H9 (cell line): ENCODE data around the gene ACSM2B. TPM values are rescaled to one million over a fixed set of nuclear protein-coding genes. Genes with fewer than 3 reads are reported as not detected.

Experiments used
- DNase-seq: peaks from one replicate; pipeline ENCODE4 v3.0.0-alpha.2; 2017
- H2AFZ ChIP-seq: one replicate; pipeline ENCODE4 v1.6.1; 2013; ENCODE audit warnings: mild to moderate bottlenecking, low read length, control low read depth, moderate library complexity
- H2AK5ac ChIP-seq: 2 replicates; pipeline ENCODE4 v1.6.1; 2013; ENCODE audit warnings: low read length, control low read depth, mixed read lengths; ENCODE audit not compliant: insufficient read length
- H2BK120ac ChIP-seq: one replicate; pipeline ENCODE4 v1.6.1; 2013; ENCODE audit warnings: low read depth, mild to moderate bottlenecking, low read length, control low read depth, inconsistent platforms; ENCODE audit not compliant: poor library complexity, severe bottlenecking
- H2BK12ac ChIP-seq: 2 replicates; pipeline ENCODE4 v1.6.1; 2013; ENCODE audit warnings: low read length, control low read depth, mixed read lengths, low read depth; ENCODE audit not compliant: insufficient read length
- H2BK15ac ChIP-seq: 2 replicates; pipeline ENCODE4 v1.6.1; 2013; ENCODE audit warnings: low read depth, low read length, control low read depth
- H2BK20ac ChIP-seq: one replicate; pipeline ENCODE4 v1.6.1; 2013; ENCODE audit warnings: low read depth, mild to moderate bottlenecking, low read length, control low read depth, inconsistent platforms; ENCODE audit not compliant: poor library complexity, severe bottlenecking
- H2BK5ac ChIP-seq: 2 replicates; pipeline ENCODE4 v1.6.1; 2013; ENCODE audit warnings: low read length, control low read depth, mixed read lengths; ENCODE audit not compliant: insufficient read length
- H3K14ac ChIP-seq: 2 replicates; pipeline ENCODE4 v1.6.1; 2013; ENCODE audit warnings: low read length, control low read depth; ENCODE audit not compliant: insufficient read depth
- H3K18ac ChIP-seq: 2 replicates; pipeline ENCODE4 v1.6.1; 2013; ENCODE audit warnings: low read depth, mild to moderate bottlenecking, mixed read lengths, low read length, control low read depth; ENCODE audit not compliant: insufficient read length
- H3K23ac ChIP-seq: 2 replicates; pipeline ENCODE4 v1.6.1; 2013; ENCODE audit warnings: low read length, control low read depth, mixed read lengths, low read depth; ENCODE audit not compliant: insufficient read length
- H3K23me2 ChIP-seq: 2 replicates; pipeline ENCODE4 v1.6.1; 2013; ENCODE audit warnings: low read depth, mild to moderate bottlenecking, mixed read lengths, low read length, control low read depth; ENCODE audit not compliant: insufficient read length, poor library complexity, severe bottlenecking
- H3K27ac ChIP-seq: 2 replicates; pipeline ENCODE4 v1.5.1; 2013; ENCODE audit warnings: low read length, control low read depth, mixed read lengths, low read depth; ENCODE audit not compliant: insufficient read length
- H3K27me3 ChIP-seq: 2 replicates; pipeline ENCODE4 v1.6.1; 2013; ENCODE audit warnings: low read length, control low read depth, inconsistent platforms; ENCODE audit not compliant: insufficient read depth
- H3K4ac ChIP-seq: 2 replicates; pipeline ENCODE4 v1.6.1; 2013; ENCODE audit warnings: low read depth, mild to moderate bottlenecking, control low read depth, inconsistent platforms, low read length, moderate library complexity
- H3K4me1 ChIP-seq: 2 replicates; pipeline ENCODE4 v1.6.1; 2013; ENCODE audit warnings: low read length, control low read depth, inconsistent platforms; ENCODE audit not compliant: insufficient read depth
- H3K4me2 ChIP-seq: 2 replicates; pipeline ENCODE4 v1.6.1; 2013; ENCODE audit warnings: low read length, control low read depth, mixed read lengths; ENCODE audit not compliant: insufficient read length, insufficient read depth
- H3K56ac ChIP-seq: 2 replicates; pipeline ENCODE4 v1.6.1; 2013; ENCODE audit warnings: low read depth, mild to moderate bottlenecking, mixed read lengths, low read length, control low read depth; ENCODE audit not compliant: insufficient read length
- H3K79me1 ChIP-seq: 2 replicates; pipeline ENCODE4 v1.6.1; 2013; ENCODE audit warnings: low read depth, mild to moderate bottlenecking, moderate library complexity, low read length, control low read depth, inconsistent platforms; ENCODE audit not compliant: insufficient read depth, poor library complexity, severe bottlenecking
- H3K79me2 ChIP-seq: 2 replicates; pipeline ENCODE4 v1.6.1; 2013; ENCODE audit warnings: low read length, control low read depth, inconsistent platforms; ENCODE audit not compliant: insufficient read depth
- H3K9ac ChIP-seq: 2 replicates; pipeline ENCODE4 v1.6.1; 2013; ENCODE audit warnings: low read length, control low read depth, mixed read lengths; ENCODE audit not compliant: insufficient read length; ENCODE audit errors: extremely low read depth
- H3K9me3 ChIP-seq: one replicate; pipeline ENCODE4 v1.6.1; 2013; ENCODE audit warnings: low read depth, low read length, inconsistent platforms; ENCODE audit not compliant: control insufficient read depth
- H3T11ph ChIP-seq: one replicate; pipeline ENCODE4 v1.6.1; 2013; ENCODE audit warnings: mild to moderate bottlenecking, low read length, control low read depth, inconsistent platforms
- H4K20me1 ChIP-seq: one replicate; pipeline ENCODE4 v1.6.1; 2013; ENCODE audit not compliant: control insufficient read depth, insufficient read length, insufficient read depth
- H4K5ac ChIP-seq: 2 replicates; pipeline ENCODE4 v1.6.1; 2013; ENCODE audit warnings: low read depth, mild to moderate bottlenecking, mixed read lengths, low read length, control low read depth; ENCODE audit not compliant: insufficient read length
- H4K8ac ChIP-seq: replicated peaks from 2 replicates; pipeline ENCODE4 v1.6.1; 2013; ENCODE audit warnings: low read length, control low read depth, mixed read lengths, low read depth; ENCODE audit not compliant: insufficient read length
- H4K91ac ChIP-seq: 2 replicates; pipeline ENCODE4 v1.6.1; 2013; ENCODE audit warnings: low read depth, mild to moderate bottlenecking, moderate library complexity, mixed read lengths, low read length, control low read depth; ENCODE audit not compliant: insufficient read length
- H3K27ac Mint-ChIP-seq, 3 experiments: 2 replicates in 2 of 3; 3 replicates in 1 of 3; pipeline ENCODE4 v1.8.0; 2020 to 2021; ENCODE audit warnings: mixed read lengths in 3 of 3, mild to moderate bottlenecking in 1 of 3, moderate library complexity in 1 of 3
- H3K27me3 Mint-ChIP-seq: 2 replicates; pipeline ENCODE4 v1.8.0; 2021; ENCODE audit warnings: low read depth, mild to moderate bottlenecking, moderate library complexity, mixed read lengths
- H3K36me3 Mint-ChIP-seq, 3 experiments: 2 replicates in 2 of 3; 3 replicates in 1 of 3; pipeline ENCODE4 v1.8.0; 2020 to 2021; ENCODE audit warnings: low read depth in 3 of 3, mixed read lengths in 3 of 3; ENCODE audit not compliant: insufficient read depth in 1 of 3
- H3K4me1 Mint-ChIP-seq, 2 experiments: 2 replicates each; pipeline ENCODE4 v1.8.0; 2020; ENCODE audit warnings: mixed read lengths in 2 of 2
- H3K4me3 Mint-ChIP-seq, 2 experiments: 2 replicates in 1 of 2; 3 replicates in 1 of 2; pipeline ENCODE4 v1.8.0; 2020 to 2021; ENCODE audit warnings: mild to moderate bottlenecking in 2 of 2, mixed read lengths in 2 of 2, moderate library complexity in 1 of 2
- H3K9me3 Mint-ChIP-seq, 2 experiments: 2 replicates in 1 of 2; 3 replicates in 1 of 2; pipeline ENCODE4 v1.8.0; 2020; ENCODE audit warnings: mild to moderate bottlenecking in 2 of 2, mixed read lengths in 2 of 2, moderate library complexity in 1 of 2
- total RNA-seq: library from RNA; stranded (reverse); gene quantifications from 2 replicates; pipeline ENCODE4 v1.2.1, GENCODE V29; 2021
- TF ChIP-seq, protein P1 (sequence below): fragments of 200-600 bp; sonication (generic); conservative IDR thresholded peaks from 3 replicates; pipeline ENCODE4 v1.8.0; 2021; ENCODE audit warnings: antibody characterized with exemption, mild to moderate bottlenecking

The ACSM2B gene
- total RNA-seq, 1 experiment from 2014 or later = not detected

- no peak overlapping the region for H2BK15ac ChIP-seq
- H2AK5ac ChIP-seq = no peak overlapping the region
- no peak overlapping the region for H3K4ac ChIP-seq
- no peak overlapping the region for H3K9ac ChIP-seq
- H4K91ac ChIP-seq = no peak overlapping the region
- H3K4me1 ChIP-seq = no peaks in the 10 kb centered on the region
- H3T11ph ChIP-seq = no peak overlapping the region
- H3K23ac ChIP-seq = no peak overlapping the region
- Mint-ChIP-seq H3K36me3 (no peaks in the 10 kb centered on the region; a peak in 4 of 7 replicates), H3K9me3 (peaks cover 60 to 77% of the 10 kb centered on the region in 2 experiments), H3K27ac (no peak overlapping the region), H3K27me3 (peaks cover 5% of the 10 kb centered on the region), H3K4me1 (no peaks in the 10 kb centered on the region), H3K4me3 (no peak overlapping the region)
- H2BK12ac ChIP-seq = no peak overlapping the region
- H2AFZ ChIP-seq = no peak overlapping the region
- H2BK120ac ChIP-seq = no peak overlapping the region
- no peaks in the 10 kb centered on the region for H3K79me1 ChIP-seq
- TF ChIP-seq, protein P1, sequence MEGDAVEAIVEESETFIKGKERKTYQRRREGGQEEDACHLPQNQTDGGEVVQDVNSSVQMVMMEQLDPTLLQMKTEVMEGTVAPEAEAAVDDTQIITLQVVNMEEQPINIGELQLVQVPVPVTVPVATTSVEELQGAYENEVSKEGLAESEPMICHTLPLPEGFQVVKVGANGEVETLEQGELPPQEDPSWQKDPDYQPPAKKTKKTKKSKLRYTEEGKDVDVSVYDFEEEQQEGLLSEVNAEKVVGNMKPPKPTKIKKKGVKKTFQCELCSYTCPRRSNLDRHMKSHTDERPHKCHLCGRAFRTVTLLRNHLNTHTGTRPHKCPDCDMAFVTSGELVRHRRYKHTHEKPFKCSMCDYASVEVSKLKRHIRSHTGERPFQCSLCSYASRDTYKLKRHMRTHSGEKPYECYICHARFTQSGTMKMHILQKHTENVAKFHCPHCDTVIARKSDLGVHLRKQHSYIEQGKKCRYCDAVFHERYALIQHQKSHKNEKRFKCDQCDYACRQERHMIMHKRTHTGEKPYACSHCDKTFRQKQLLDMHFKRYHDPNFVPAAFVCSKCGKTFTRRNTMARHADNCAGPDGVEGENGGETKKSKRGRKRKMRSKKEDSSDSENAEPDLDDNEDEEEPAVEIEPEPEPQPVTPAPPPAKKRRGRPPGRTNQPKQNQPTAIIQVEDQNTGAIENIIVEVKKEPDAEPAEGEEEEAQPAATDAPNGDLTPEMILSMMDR = no peak
- no peak overlapping the region for H2BK20ac ChIP-seq
- no peaks in the 10 kb centered on the region for H4K20me1 ChIP-seq
- no peak overlapping the region for H3K56ac ChIP-seq
- H3K4me2 ChIP-seq = no peak overlapping the region
- H2BK5ac ChIP-seq = no peak overlapping the region
- no peak for DNase-seq
- H4K5ac ChIP-seq = no peak overlapping the region
- no peaks in the 10 kb centered on the region for H3K27me3 ChIP-seq
- no peak overlapping the region for H4K8ac ChIP-seq
- H3K18ac ChIP-seq = no peak overlapping the region
- H3K79me2 ChIP-seq = no peaks in the 10 kb centered on the region
- no peaks in the 10 kb centered on the region for H3K23me2 ChIP-seq
- peaks cover 7% of the 10 kb centered on the region for H3K9me3 ChIP-seq
- no peak overlapping the region for H3K27ac ChIP-seq
- H3K14ac ChIP-seq = no peak overlapping the region
These were observed 60.5 kb downstream of the ACSM2B start for GRCh38 chr16:20515688-20516090.
